Lung (tissue), 12 donors: ENCODE data around the gene AKAP13. TPM values are rescaled to one million over a fixed set of nuclear protein-coding genes. Genes with fewer than 3 reads are reported as not detected.

Experiments
- ATAC-seq: fragments of 200-7000 bp; cut with Tn5 transposase; one replicate; pipeline ENCODE4 v1.9.1; 2020; ENCODE audit warnings: moderate number of reproducible peaks; ENCODE audit not compliant: insufficient read depth, low FRiP score
- DNase-seq, 3 donors: peaks; one replicate each; pipeline ENCODE4 v3.0.0-alpha.2; 2013 to 2017
- H3K27ac ChIP-seq, 2 donors: one replicate each; pipeline ENCODE4 v1.5.1; 2013; ENCODE audit warnings: mild to moderate bottlenecking in 2 of 2, moderate library complexity in 2 of 2, control low read depth in 1 of 2, inconsistent platforms in 1 of 2, low read depth in 1 of 2, low read length in 1 of 2
- H3K27me3 ChIP-seq, 3 donors: one replicate each; pipeline ENCODE4 v1.5.1; 2013; ENCODE audit warnings: low read length in 2 of 3; ENCODE audit not compliant: control insufficient read depth in 3 of 3, insufficient read depth in 3 of 3
- H3K36me3 ChIP-seq, 4 donors: one replicate each; pipeline ENCODE4 v1.5.1; 2013; ENCODE audit warnings: low read length in 4 of 4, mild to moderate bottlenecking in 1 of 4, moderate library complexity in 1 of 4; ENCODE audit not compliant: control insufficient read depth in 4 of 4, insufficient read depth in 4 of 4
- H3K4me1 ChIP-seq, 5 donors: one replicate each; pipeline ENCODE4 v1.5.1; 2013; ENCODE audit warnings: low read length in 5 of 5, mild to moderate bottlenecking in 2 of 5, moderate library complexity in 1 of 5; ENCODE audit not compliant: control insufficient read depth in 5 of 5, insufficient read depth in 5 of 5
- H3K4me3 ChIP-seq: one replicate; pipeline ENCODE4 v1.5.1; 2013; ENCODE audit warnings: mild to moderate bottlenecking, control low read depth, moderate library complexity
- H3K9ac ChIP-seq, 2 donors: one replicate each; pipeline ENCODE4 v1.5.1; 2013; ENCODE audit warnings: low read length in 2 of 2, control low read depth in 1 of 2; ENCODE audit not compliant: insufficient read depth in 1 of 2
- H3K9me3 ChIP-seq, 4 donors: one replicate each; pipeline ENCODE4 v1.5.1; 2013; ENCODE audit warnings: low read length in 3 of 4, mild to moderate bottlenecking in 1 of 4, moderate library complexity in 1 of 4; ENCODE audit not compliant: control insufficient read depth in 4 of 4, insufficient read depth in 3 of 4
- CTCF ChIP-seq: IDR thresholded peaks from 2 replicates; pipeline ENCODE4 v1.5.1; 2012; ENCODE audit warnings: mild to moderate bottlenecking; ENCODE audit errors: control extremely low read depth, extremely low read depth
- WGBS, 2 donors: extraction: QIAGEN DNeasy Blood & Tissue Kit; methylation state at CpG; one replicate each; pipeline ENCODE4 v1.1.7; 2013; 5-methylcytosine and 5-hydroxymethylcytosine counted together
- polyA plus RNA-seq, 2 donors: library from polyadenylated mRNA; stranded (reverse); fragments of 200-250 nt; gene quantifications; one replicate each; pipeline ENCODE4 v1.2.1, GENCODE V29; 2013
- total RNA-seq, 2 donors: library from RNA; depleted of rRNA in 1 of 2; stranded (reverse); fragments of >200 nt in 1 of 2; gene quantifications; one replicate each; pipeline ENCODE4 v1.2.1, GENCODE V29; 2014 to 2021
- donor health status: control.
- donor health status: control.
- donor health status: Bipolar disorder and iron deficiency.
- donor health status: healthy.
- donor health status: DM: yes; HTN: yes; CAD: no.

The AKAP13 gene
- total and polyA plus RNA-seq, 4 donors: 102 to 1,115 (median 259) TPM

GRCh38 chr15:85421116-85421925 lies 40.9 kb downstream of the AKAP13 start:
- no peaks in the 10 kb centered on the region for H3K9me3 ChIP-seq
- ATAC-seq (no peak), DNase-seq (no peak)
- H3K9ac ChIP-seq: no peak overlapping the region
- H3K27me3 ChIP-seq: no peaks in the 10 kb centered on the region
- 71 to 80% methylated on average over 10 of the region's 10 CpGs for WGBS, 2 donors
- H3K36me3 ChIP-seq: peaks cover 0 to 2% (median 0%) of the 10 kb centered on the region in 4 donors
- no peak for TF ChIP-seq CTCF
- H3K4me1 ChIP-seq: peaks cover 0 to 40% (median 2%) of the 10 kb centered on the region in 5 donors
- H3K4me3 ChIP-seq: no peak overlapping the region
- H3K27ac ChIP-seq: peak overlapping the region in 1 of 2 donors; percentile 66

GRCh38 chr15:85422607-85423006 lies 42.2 kb downstream of the AKAP13 start:
- 97 to 100% methylated on average over 2 of the region's 2 CpGs for WGBS, 2 donors
- H3K27me3 ChIP-seq: no peaks in the 10 kb centered on the region
- peaks cover 0 to 2% (median 0%) of the 10 kb centered on the region in 4 donors for H3K36me3 ChIP-seq
- no peak for ATAC-seq
- H3K4me3 ChIP-seq: no peak overlapping the region
- no peak overlapping the region for H3K9ac ChIP-seq
- no peaks in the 10 kb centered on the region for H3K9me3 ChIP-seq
- DNase-seq: no peak
- no peak overlapping the region for H3K27ac ChIP-seq
- peaks cover 0 to 35% (median 1%) of the 10 kb centered on the region in 5 donors for H3K4me1 ChIP-seq
- no peak for TF ChIP-seq CTCF

- peak overlapping the region in 1 of 2 donors; percentile 40 for H3K27ac ChIP-seq
- H3K4me1 ChIP-seq: peaks cover 0 to 33% (median 0%) of the 10 kb centered on the region in 5 donors
- H3K4me3 ChIP-seq: no peak overlapping the region
- no peak for TF ChIP-seq CTCF
- H3K27me3 ChIP-seq: no peaks in the 10 kb centered on the region
- ATAC-seq: no peak
- H3K9me3 ChIP-seq: no peaks in the 10 kb centered on the region
- no peak for DNase-seq
- no peak overlapping the region for H3K9ac ChIP-seq
- peaks cover 0 to 2% (median 0%) of the 10 kb centered on the region in 4 donors for H3K36me3 ChIP-seq
Observed at GRCh38 chr15:85423256-85423655, 42.9 kb downstream of the AKAP13 start.
